Neural cell (in vitro differentiated cells): ENCODE data around the gene UCK1.

ENCODE experiments used
- EP300 ChIP-seq: fragments of 450-650 bp; conservative IDR thresholded peaks from 2 replicates; pipeline ENCODE4 v1.6.1; 2014; ENCODE audit warnings: antibody characterized with exemption, mild to moderate bottlenecking, moderate library complexity; ENCODE audit not compliant: poor library complexity, severe bottlenecking
- EZH2 ChIP-seq: fragments of 200-600, 300-800 bp; shearing (Covaris generic), sonication (generic); IDR thresholded peaks from 2 replicates; pipeline ENCODE4 v1.6.1; 2014; ENCODE audit warnings: antibody characterized with exemption, low read length, borderline replicate concordance, mild to moderate bottlenecking; ENCODE audit not compliant: insufficient read depth, poor library complexity, severe bottlenecking
- MXI1 ChIP-seq: fragments of 450-650 bp; conservative IDR thresholded peaks from 2 replicates; pipeline ENCODE4 v1.6.1; 2014; ENCODE audit warnings: antibody characterized with exemption, mild to moderate bottlenecking; ENCODE audit not compliant: poor library complexity, severe bottlenecking
- POLR2AphosphoS5 ChIP-seq: IDR thresholded peaks from 2 replicates; pipeline ENCODE4 v1.6.1; 2012
- RAD21 ChIP-seq: fragments of 450-650 bp; conservative IDR thresholded peaks from 2 replicates; pipeline ENCODE4 v1.6.1; 2014; ENCODE audit warnings: antibody characterized with exemption, mild to moderate bottlenecking, moderate library complexity
- REST ChIP-seq: IDR thresholded peaks from 2 replicates; pipeline ENCODE4 v1.6.1; 2012; ENCODE audit warnings: borderline replicate concordance
- SMC3 ChIP-seq: fragments of 450-650 bp; conservative IDR thresholded peaks from 2 replicates; pipeline ENCODE4 v1.6.1; 2014; ENCODE audit warnings: antibody characterized with exemption, mild to moderate bottlenecking, moderate library complexity; ENCODE audit not compliant: poor library complexity
- TF ChIP-seq, protein P1 (sequence below): fragments of 450-650 bp; IDR thresholded peaks from 2 replicates; pipeline ENCODE4 v1.5.1; 2014; ENCODE audit warnings: antibody characterized with exemption, mild to moderate bottlenecking, moderate library complexity; ENCODE audit not compliant: poor library complexity, severe bottlenecking

- TF ChIP-seq MXI1 (no peak), EZH2 (no peak), EP300 (no peak), SMC3 (no peak), REST (no peak), POLR2AphosphoS5 (no peak), RAD21 (no peak)
- TF ChIP-seq, protein P1, sequence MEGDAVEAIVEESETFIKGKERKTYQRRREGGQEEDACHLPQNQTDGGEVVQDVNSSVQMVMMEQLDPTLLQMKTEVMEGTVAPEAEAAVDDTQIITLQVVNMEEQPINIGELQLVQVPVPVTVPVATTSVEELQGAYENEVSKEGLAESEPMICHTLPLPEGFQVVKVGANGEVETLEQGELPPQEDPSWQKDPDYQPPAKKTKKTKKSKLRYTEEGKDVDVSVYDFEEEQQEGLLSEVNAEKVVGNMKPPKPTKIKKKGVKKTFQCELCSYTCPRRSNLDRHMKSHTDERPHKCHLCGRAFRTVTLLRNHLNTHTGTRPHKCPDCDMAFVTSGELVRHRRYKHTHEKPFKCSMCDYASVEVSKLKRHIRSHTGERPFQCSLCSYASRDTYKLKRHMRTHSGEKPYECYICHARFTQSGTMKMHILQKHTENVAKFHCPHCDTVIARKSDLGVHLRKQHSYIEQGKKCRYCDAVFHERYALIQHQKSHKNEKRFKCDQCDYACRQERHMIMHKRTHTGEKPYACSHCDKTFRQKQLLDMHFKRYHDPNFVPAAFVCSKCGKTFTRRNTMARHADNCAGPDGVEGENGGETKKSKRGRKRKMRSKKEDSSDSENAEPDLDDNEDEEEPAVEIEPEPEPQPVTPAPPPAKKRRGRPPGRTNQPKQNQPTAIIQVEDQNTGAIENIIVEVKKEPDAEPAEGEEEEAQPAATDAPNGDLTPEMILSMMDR = no peak
Observed at GRCh38 chr9:131485728-131486422, 45.2 kb downstream of the UCK1 start.
